Dedifferentiated amniotic fluid mesenchymal stem cell (primary cell): Measurements from ENCODE around the gene CMTM8.
A peak's percentile ranks its signal among the peaks of the same experiment; 100 is the strongest.
"Not testable (repeated sequence)": the region's sequence is repeated elsewhere in the genome, so short reads cannot be mapped to it uniquely, and the experiment has no call there.

Experiments
- DNase-seq: peaks from one replicate; pipeline ENCODE4 v3.0.0-alpha.2; 2016; ENCODE audit errors: extremely low spot score

CMTM8 gene

DNA sequence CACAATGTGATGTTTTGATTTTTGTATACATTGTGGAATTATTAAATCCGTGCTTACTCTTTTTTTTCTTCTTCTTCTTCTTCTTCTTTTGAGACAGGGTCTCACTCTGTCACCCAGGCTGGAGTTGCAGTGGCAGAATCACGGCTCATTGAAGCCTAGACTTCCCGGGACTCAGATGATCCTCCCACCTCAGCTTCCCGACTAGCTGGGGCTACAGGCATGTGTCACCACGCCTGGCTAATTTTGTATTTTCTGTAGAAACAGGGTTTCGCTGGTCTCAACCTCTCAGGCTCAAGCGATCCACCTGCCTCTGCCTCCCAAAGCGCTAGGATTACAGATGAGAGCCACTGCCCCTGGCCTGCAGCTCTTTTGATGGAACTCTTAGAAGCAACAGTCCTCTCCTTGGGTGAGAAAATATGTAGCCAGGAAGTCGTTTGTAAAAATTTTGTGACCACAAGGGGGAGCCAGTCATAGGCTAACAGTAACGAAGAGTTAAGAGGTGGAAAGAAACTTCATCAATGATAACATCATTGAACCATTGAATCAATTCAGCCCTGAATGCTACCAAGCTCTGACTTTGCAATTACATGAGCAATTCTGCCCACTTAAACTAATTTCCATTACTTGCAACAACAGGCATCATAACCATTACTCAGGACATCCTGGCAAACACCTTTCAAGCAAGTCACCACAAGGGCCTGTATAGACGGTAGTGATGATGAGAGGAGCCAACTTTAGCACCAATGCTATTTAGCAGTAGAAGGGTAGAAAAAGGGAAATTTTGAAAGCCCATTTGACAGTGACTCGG lies 136.5 kb downstream of the CMTM8 start:
- peak; percentile 81 for DNase-seq

DNA sequence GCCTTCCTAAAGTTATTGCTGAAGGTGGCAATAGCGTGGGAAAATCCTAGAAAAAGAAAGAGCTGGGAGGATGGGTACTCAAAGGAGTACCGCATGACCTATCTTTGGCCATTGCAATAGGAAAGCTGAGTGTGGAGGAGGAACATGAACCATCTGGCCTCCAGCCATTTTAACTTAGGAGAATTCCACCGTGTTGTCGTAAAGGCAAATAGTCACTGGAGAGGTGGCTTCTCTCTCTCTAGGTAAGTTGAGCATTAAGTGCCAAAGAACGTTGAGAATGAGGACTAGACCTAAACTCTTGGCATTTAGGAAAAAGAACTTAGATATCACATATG lies 137.1 kb downstream of the CMTM8 start:
- DNase-seq, result no peak

DNA sequence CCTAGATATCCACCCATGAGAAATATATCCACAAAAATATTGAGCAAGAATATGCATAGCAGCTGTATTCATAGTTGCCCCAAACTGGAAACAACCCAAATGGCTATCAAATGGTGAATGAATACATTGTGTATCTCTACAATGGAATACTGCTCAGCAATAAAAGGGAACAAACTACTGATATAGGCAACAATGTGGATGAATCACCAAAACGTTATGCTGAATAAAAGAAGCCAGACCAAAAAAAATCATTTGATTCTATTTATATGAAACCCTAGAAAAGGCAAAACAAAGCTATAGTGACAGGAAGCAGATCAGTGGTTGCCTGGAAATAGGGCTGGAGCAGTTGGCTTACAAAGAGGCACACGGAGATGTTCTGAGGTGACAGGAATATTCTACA lies 137.6 kb downstream of the CMTM8 start:
- DNase-seq, result no peak

DNA sequence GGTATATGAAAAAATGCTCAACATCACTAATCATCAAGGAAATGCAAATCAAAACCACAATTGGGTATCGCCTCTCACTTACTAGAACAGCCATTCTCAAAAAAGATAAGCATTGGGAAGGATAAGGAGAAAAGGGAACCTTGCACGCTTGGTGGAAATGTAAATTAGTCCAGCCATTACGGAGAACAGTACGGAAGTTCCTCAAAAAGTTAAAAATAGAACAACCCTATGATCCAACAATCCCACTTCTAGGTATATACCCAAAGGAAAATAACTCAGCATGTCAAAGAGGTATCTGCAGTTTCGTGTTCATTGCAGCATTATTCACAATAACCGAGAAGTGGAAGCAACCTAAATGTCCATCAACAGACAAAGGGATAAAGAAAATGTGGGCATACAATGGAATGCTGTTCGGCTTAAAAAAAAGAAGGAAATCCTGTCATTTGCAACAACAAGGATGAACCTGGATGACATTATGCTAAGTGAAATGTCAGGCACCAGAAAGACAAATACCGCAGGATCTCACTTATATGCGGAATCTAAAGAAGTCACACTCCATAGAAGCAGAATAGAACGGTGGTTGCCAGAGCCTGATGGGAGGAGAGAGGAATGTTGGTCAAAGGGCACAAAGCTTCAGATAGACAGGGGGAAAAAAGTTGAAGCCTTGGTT lies 141.5 kb downstream of the CMTM8 start:
- no peak for DNase-seq

DNA sequence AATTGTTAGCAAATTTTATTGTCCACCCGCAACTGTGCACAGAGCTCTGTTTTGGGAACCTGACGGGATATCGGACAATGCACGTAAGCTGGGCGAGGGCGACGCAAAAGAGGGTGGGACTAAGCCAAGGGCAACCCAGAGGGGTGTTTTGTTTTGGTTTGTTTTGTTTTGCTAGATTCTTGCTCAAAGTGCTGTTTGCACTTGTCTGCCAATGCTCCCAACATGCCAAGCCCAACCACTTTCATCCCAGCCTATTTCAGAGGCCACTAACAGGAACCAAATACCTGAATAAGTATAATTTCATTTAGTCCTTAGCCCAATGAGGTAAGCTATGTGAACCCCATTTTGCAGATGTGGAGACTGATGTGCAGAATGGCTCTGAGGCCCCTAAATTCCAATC lies 143.4 kb downstream of the CMTM8 start:
- no peak for DNase-seq

DNA sequence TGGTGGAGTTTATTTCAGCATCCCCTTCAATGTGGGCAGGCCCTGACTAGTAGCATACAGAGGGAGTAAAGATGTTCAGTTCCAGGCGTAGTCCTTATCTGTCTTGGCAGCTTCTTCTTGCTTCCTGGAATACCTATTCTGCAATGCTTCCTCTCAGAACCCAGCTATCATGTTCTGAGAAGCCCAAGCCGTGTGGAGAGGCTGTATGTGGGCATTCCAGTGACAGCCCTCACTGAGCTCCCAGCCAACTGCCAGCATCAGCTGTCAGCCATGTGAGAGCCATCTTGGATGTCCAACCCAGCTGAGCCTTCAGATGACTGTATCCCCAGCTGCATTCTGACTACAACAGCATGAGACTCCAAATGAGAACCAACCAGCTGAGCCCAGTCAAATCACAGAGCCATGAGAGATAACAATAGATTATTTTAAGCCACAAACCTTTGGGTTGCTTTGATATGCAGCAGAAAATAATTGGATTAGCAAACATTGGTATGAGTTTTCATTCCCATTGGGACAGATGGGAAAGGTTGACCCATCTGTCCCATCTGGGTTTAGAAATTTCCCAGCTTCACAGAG lies 144.7 kb downstream of the CMTM8 start:
- no peak for DNase-seq

DNA sequence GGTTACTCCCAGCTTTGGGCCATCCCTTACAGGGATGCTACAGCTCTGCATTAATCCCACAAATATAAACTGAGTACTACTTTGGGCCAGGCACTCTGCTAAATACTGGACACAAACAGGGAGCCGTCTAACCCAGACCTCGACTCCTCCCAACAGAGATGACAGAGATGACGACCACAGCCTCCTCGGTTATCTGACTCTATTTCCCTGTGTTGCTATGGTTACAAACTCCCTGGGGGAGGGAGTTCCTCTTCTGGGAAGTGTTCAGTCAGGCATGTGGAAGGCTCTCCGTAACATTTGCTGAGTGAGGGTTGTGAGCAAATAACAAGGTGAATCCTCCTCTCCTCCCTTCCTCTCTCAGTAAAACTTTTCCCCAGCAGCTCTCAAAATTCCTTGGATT lies 146.5 kb downstream of the CMTM8 start:
- no peak for DNase-seq

DNA sequence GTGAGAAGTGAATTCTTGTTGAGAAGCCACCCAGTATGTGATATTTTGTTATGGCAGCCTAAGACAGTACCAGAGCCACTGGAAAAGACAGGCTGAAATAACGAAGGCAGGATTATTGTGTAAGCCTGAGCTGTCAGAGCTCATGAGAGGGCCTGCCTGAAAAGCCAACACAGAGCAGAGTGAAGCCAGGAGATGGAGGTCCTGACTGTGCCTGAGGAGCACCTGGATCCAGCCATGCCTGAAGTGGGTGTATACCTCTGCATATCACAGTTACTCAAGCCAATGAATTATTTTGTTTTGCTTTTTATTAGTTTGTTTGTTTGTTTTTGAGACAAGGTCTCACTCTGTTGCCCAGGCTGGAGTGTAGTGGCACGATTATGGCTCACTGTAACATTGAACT lies 149.0 kb downstream of the CMTM8 start:
- no peak for DNase-seq

DNA sequence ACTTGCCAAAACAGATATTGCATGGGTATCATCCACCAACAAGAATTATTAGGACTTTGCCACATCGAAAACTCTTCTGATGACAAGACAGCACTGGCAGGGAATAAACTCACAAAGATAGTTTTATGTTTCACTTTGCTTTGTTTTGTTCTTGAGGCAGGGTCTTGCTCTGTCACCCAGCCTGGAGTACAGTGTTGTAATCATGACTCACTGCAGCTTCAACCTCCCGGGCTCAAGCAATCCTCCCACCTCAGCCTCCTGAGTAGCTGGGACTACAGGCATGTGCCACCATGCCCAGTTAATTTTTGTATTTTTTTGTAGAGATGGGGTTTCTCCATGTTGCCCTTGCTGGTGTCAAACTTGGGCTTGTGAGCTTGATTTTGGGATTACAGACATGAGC lies 151.1 kb downstream of the CMTM8 start:
- DNase-seq, result not testable (repeated sequence)

DNA sequence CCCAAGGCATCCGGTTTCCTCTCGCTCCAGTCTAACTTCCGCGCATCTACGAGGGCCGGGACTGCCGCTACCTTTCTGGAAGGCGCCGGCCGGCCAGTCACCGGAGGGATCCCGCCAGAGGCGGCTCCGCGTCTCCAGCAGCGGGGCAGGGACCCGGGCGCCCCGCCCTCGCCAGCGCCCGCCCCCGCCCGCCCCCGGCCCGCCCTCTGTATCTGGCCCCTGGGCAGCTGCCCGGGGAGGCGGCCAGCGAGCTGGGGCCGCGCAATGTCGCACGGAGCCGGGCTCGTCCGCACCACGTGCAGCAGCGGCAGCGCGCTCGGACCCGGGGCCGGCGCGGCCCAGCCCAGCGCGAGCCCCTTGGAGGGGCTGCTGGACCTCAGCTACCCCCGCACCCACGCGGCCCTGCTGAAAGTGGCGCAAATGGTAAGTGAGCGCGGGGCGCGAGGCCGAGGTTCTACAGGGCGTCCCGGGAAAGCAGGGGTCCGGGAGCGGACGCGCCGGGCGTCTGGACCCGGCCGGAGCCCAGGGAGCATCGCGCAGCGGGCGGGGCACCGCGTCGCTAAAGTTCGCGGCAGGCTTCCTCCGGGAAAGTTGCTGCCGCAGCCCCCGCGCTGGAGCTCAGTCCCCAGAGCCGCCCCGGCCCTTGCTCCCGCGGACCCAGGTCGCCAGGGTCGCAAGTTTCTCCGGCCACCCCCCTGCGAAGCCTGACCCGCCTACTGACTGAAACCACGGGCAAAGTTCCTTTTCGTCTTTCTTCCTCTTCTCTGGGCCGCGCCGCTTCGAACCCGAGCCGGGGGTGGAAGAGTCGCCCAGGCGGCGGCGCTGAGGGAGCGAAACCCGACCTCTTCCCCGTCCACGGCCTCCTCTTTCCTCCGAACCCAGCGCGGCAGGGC lies 153.4 kb downstream of the CMTM8 start, which contains the start of gene CMTM7:
Gene CMTM7, plus strand, starts transcription at position 211 of the 893 bp plus-strand sequence. Its CDS starts 54 bp downstream, at position 265.
- no peak for DNase-seq

DNA sequence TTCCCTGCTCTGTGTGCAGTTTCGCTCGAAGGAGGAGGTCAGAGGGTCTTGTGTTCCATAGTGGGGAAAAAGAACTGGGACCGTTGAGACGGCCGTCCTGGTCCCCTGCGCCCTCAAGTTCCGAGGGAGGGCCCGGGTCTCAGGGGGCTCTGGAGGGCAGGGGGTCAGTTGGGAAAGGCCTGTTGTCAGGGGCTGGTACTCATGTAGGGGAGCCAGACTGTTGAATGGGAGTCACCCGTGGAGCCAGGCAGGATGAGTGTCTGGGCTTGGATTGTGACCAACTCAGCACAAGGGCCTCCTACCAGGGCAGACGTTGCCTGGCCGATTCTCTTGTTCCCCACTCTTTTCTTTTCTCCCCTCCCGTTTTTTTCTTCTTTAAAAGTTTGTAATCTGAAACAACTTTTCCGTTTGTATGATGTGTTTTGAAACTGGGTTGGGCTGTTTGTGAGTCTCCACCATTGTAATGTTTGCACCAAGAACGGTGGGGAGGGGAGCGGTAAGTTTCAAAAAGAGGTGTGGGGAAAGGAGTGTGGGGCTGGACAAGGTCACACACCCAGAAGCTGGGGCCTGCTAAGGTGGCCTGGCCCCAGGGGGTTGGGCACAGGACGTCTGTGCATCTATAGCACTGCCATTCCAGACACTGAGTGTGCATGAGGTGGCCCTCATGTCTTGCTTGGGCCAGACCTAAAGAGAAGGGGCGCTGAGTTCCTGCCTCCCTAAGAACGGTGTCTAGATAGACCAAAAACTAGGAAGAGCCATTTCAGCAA lies 154.2 kb downstream of the CMTM8 start:
- peak; percentile 65 for DNase-seq

DNA sequence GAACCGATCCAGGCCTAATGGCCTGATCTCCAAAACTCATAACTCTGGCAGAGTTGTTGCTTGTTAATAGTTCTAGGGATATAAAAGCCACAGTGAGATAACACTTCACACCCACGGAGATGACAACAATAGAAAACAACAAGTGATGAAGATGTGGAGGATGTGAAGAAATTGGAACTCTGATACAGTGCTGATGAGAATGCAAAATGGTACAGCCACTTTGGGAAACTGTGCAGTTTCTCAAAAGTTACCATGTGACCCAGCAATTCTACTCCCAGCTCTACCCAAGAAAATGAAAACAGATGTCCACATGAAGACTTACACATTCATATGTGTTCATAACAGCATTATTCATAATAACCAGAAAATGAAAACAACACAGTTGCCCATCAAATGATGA lies 157.0 kb downstream of the CMTM8 start:
- no peak for DNase-seq

DNA sequence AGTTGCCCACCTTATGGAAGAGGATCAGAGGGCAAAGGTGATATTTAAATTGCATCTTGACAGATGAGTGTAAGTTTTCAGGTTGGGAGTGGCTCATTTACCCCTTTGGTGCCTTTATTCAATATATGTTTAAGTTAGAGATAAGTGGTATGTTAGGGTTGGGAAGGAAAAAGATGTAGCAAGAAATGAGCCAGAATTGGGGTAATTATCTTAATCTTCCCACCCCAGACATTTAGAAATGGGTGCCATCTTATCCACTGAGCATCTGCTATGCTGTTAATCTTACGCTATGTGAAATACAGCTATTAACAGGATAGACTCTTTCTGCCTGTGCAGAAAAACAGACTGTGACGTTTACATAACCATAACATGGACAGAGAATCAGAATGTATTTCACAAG lies 159.5 kb downstream of the CMTM8 start:
- no peak for DNase-seq

DNA sequence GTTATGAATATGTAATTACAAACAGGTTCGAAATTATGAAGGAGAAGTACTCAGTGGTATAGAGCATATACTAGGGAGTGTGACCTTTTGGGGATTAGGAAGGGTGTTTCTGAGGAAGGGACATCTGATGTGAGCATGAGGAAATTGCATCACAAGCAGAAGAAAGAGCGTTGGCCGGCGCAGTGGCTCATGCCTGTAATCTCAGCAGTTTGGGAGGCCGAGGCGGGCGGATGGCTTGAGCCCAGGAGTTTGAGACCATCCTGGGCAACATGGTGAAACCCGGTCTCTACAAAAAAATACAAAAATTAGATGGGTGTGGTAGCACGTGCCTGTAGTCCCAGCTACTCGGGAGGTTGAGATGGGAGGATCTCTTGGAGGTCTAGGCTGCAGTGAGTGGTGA lies 160.1 kb downstream of the CMTM8 start:
- DNase-seq, result no peak

DNA sequence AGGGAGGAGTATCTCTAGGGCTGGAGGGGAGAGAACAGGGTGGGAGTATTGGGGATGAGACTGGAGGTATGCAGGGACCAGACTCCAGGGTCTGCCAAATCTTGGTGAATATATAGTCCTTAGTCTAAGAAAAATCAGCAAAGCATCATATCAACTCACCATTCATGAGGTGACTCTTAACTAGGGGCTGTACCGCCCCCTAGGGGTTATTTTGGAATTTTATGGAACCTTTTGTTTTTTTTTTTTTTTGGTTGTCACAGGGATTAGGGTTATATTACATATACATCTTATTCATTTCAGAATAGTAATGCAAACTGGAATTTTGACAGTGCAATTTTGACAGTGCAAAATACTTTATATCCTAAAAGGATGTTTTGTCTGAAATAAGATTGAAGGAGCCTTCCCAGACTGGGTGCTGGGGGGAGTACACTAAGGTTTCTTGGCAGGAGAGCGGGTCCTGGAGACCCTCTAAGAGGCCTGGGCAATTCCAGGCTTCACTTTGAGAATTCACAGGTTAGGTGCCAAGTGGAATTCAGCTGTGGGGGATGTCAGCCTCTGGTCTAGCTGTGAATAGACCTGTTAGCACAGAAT lies 160.6 kb downstream of the CMTM8 start:
- peak; percentile 52 for DNase-seq

DNA sequence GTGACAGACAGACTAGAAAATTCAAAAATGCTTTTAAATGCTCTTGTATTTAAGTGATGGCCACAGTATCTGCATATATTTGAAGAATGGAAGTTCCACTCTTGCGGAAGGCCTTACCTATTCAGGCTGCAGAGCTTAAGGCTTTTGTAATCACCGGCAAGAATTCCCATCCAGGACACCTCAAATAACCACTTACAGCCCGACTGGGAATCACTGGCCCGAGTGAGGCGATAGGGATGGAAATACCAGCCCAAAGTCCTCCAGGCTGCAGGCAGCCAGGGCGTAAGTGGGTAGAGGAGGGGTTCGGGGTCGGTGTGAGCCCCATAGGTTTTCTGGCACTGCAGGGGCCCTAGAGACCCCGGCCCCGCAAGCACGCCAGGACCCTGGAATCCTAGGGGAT lies 162.6 kb downstream of the CMTM8 start:
- DNase-seq, result no peak

DNA sequence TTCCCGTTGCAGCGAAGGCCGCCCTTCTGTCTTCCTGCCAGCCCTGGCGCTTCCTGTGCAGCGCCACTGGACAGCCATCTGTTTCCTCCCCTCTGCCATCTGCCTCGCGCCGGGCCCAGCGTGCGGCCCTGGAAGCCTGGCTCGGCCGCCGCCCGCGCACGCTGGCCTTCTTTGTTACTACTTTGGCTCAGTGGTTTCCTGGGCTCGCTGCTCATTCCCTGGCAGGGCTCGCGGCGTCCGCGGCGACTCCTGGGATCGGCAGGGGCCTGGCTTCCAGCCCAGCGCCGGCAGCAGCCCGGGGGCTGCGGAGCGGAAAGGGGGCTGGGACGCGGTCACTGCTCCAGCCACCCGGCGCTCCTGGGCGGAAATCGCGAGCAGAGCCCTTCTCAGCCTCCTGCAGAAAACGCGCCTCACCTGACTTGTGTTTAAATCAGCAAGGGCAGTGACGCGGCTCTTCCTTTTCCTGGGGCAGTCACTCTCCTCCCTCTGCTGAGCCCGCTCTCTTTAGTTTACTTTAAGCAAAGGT lies 163.1 kb downstream of the CMTM8 start:
- DNase-seq, result peak; percentile 35

DNA sequence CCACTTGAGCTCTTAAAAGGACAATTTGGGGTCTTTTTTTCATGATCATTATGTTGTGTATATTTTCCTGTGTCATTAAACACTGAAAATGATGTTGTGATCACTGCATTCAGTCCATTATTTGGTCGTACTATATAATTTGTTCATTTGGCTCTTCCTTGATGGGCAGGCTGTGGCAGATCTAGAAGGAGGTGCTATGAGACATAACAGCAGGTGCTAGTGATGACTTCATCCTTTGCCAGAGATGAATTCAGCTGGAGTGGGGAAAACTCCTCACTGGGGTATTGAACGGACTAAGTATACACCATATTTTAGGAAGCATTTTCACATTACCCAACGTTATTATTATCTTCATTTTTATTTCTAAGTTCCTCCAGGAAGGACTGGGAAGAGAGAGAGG lies 165.2 kb downstream of the CMTM8 start:
- no peak for DNase-seq

DNA sequence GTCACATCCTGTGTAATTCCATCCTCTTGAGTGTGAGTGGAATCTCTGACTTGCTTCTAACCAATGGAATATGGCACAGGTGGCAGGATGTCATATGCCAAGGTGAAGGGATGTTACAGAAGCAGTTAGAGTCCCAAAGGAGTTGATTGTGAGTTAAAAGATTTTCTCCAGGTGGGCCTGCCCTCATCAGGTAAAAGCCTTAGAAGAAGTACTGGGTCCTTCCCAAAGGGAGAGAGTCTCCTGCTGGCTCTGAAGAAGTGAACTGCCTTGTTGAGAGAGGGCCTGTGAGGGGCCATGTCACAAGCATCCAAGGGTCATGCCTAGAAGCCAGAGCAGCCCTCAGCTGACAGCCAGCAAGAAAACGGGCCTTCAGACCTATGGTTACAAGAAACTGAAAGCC lies 166.2 kb downstream of the CMTM8 start:
- no peak for DNase-seq

DNA sequence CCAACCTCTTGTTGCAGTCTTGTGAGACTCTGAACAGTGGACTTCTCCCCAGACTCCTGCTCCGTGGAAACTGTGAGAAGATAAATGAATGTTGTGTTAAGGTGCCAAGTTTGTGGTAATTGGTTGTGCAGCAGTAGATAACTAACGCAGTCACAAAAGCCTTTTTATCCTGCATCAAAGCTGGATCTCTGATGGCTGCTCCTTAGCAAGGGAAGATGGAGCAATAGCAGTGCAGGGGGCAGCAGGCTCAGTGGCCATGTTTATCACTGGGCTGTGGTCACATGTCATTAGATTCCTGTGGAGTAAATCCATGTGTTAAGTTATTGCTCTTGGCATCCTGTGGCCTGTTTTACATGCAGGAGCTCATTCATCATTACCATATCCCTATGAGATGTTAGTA lies 166.7 kb downstream of the CMTM8 start:
- no peak for DNase-seq
